Adrenal gland (tissue), 12 donors: ENCODE measurements around the gene BLID. TPM values are rescaled to one million over a fixed set of nuclear protein-coding genes. Genes with fewer than 3 reads are reported as not detected.

ENCODE experiments used
- DNase-seq, 7 donors: peaks; one replicate each; pipeline ENCODE4 v3.0.0-alpha.2; 2019 to 2020
- H3K27ac ChIP-seq, 5 donors: fragments of 200-600 bp; sonication (generic) in 4 of 5; 1 replicate in 3 of 5; 2 replicates in 2 of 5; pipeline versions ENCODE4 v1.5.1 to v1.8.0; 2016 to 2020; ENCODE audit warnings: mild to moderate bottlenecking in 1 of 5
- H3K27me3 ChIP-seq: fragments of 200-600 bp; 2 replicates; pipeline ENCODE4 v1.8.0; 2021
- H3K36me3 ChIP-seq, 2 donors: fragments of 200-600 bp; replicated peaks in 1 of 2; 1 replicate in 1 of 2; 2 replicates in 1 of 2; pipeline versions ENCODE4 v1.5.1 to v1.8.0; 2018 to 2022
- H3K4me1 ChIP-seq, 2 donors: fragments of 200-600 bp; replicated peaks in 1 of 2; 1 replicate in 1 of 2; 2 replicates in 1 of 2; pipeline versions ENCODE4 v1.5.1 to v1.8.0; 2018 to 2021
- H3K4me3 ChIP-seq, 4 donors: fragments of 200-600 bp; sonication (generic) in 3 of 4; one replicate each; pipeline ENCODE4 v1.5.1; 2016 to 2018
- H3K9me3 ChIP-seq, 3 donors: fragments of 200-600 bp; sonication (generic) in 1 of 3; replicated peaks in 1 of 3; 1 replicate in 2 of 3; 2 replicates in 1 of 3; pipeline versions ENCODE4 v1.5.1 to v1.8.0; 2016 to 2021
- POLR2A ChIP-seq, 2 donors: fragments of 450-650 bp; IDR thresholded peaks; one replicate each; pipeline ENCODE4 v1.6.1; 2017; ENCODE audit warnings: antibody characterized with exemption in 2 of 2, mild to moderate bottlenecking in 2 of 2, moderate library complexity in 1 of 2
- WGBS, 4 donors: extraction: QIAGEN DNeasy Blood & Tissue Kit in 2 of 4; methylation state at CpG; one replicate each; pipeline versions ENCODE4 v1.1.5 to v1.1.7; 2013 to 2017; 5-methylcytosine and 5-hydroxymethylcytosine counted together
- intact Hi-C, 2 donors: fragments of 100-400 bp; cut with DNase I; formaldehyde crosslinking; loops; one replicate each; pipeline versions ENCODE4 v1.14.1 to v1.15.0; 2022 to 2023
- polyA plus RNA-seq, 3 donors: library from polyadenylated mRNA; stranded (reverse); fragments of 200-250 nt in 2 of 3; fragments of 350-450 nt in 1 of 3; fragmentation: Illumina TruSeq in 1 of 3; extraction: RNeasy Lipid Tissue Mini Kit (QIAGEN cat#74804) in 1 of 3; gene quantifications; one replicate each; pipeline ENCODE4 v1.2.3, GENCODE V29; 2013 to 2014
- total RNA-seq, 9 donors: library from RNA; depleted of rRNA in 4 of 9; stranded (reverse); fragments of >200 nt in 4 of 9; fragments of 120-200 nt in 1 of 9; fragmentation: NEBNext Ultra II Directional in 1 of 9; extraction: Animal tissue kit (Norgen Biotek cat#: 25700) in 1 of 9; gene quantifications; one replicate each; pipeline versions ENCODE4 v1.1.0 to v1.2.4, GENCODE V29; 2013 to 2023
- TF ChIP-seq, protein P1 (sequence below), 6 experiments: fragments of 450-650 bp in 4 of 6; fragments of 200-600 bp in 2 of 6; sonication (generic) in 1 of 6; IDR thresholded peaks; 1 replicate in 5 of 6; 2 replicates in 1 of 6; pipeline versions ENCODE4 v1.5.1 to v1.8.0; 2016 to 2021; ENCODE audit warnings: antibody characterized with exemption in 6 of 6, mild to moderate bottlenecking in 2 of 6, moderate library complexity in 1 of 6
- donor health status: healthy with polysubstance abuse.
- donor health status: Bipolar disorder and iron deficiency.
- donor health status: DM: yes; HTN: yes; CAD: no.
- donor health status: DM: no; HTN: no; CAD: no.
- donor health status: DM: no; HTN: no; CAD: no.
- donor health status: DM: yes; HTN: yes; CAD: no.

BLID gene
- total and polyA plus RNA-seq, 12 donors: 0.27 to 5.9 (median 0.50) TPM; not detected in 7

DNA sequence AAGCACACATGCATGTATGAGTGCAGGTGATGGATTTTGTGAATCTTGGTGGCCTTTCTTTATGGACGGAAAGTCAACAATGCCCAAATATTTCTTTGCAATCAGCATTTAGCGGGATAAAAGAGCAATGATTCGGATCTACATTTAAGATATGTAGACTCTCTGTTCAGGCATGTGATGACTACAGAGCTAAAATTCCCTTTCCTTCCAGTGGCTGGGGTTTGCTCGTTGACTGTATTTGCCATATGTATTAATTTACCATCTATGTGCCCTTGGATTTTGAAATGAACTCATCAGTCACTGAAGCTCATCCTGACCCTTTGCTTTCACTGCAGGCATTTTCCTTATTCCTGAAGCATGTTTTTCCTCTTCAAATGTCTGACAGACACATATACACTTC, 13.6 kb downstream of the BLID start:
- no peaks in the 10 kb centered on the region for H3K9me3 ChIP-seq
- no peak for DNase-seq
- H3K4me3 ChIP-seq: no peak overlapping the region
- H3K4me1 ChIP-seq: peaks cover 0 to 4% of the 10 kb centered on the region in 2 donors
- TF ChIP-seq, protein P1, sequence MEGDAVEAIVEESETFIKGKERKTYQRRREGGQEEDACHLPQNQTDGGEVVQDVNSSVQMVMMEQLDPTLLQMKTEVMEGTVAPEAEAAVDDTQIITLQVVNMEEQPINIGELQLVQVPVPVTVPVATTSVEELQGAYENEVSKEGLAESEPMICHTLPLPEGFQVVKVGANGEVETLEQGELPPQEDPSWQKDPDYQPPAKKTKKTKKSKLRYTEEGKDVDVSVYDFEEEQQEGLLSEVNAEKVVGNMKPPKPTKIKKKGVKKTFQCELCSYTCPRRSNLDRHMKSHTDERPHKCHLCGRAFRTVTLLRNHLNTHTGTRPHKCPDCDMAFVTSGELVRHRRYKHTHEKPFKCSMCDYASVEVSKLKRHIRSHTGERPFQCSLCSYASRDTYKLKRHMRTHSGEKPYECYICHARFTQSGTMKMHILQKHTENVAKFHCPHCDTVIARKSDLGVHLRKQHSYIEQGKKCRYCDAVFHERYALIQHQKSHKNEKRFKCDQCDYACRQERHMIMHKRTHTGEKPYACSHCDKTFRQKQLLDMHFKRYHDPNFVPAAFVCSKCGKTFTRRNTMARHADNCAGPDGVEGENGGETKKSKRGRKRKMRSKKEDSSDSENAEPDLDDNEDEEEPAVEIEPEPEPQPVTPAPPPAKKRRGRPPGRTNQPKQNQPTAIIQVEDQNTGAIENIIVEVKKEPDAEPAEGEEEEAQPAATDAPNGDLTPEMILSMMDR (IDR thresholded peaks at IDR 0.05): no peak
- no peak for TF ChIP-seq POLR2A (IDR thresholded peaks at IDR 0.05)
- peak overlapping the region in 2 of 5 donors; percentile 74 to 89 for H3K27ac ChIP-seq
- WGBS, 4 donors: 70 to 89% (median 82%) methylated on average over 4 of the region's 4 CpGs
- H3K36me3 ChIP-seq: no peaks in the 10 kb centered on the region
- no peaks in the 10 kb centered on the region for H3K27me3 ChIP-seq
- intact Hi-C loops: loop anchor here (5.0 to 10.0 kb wide), 3 partner anchors 102 to 455 kb away; no protein-coding TSS in a partner anchor

DNA sequence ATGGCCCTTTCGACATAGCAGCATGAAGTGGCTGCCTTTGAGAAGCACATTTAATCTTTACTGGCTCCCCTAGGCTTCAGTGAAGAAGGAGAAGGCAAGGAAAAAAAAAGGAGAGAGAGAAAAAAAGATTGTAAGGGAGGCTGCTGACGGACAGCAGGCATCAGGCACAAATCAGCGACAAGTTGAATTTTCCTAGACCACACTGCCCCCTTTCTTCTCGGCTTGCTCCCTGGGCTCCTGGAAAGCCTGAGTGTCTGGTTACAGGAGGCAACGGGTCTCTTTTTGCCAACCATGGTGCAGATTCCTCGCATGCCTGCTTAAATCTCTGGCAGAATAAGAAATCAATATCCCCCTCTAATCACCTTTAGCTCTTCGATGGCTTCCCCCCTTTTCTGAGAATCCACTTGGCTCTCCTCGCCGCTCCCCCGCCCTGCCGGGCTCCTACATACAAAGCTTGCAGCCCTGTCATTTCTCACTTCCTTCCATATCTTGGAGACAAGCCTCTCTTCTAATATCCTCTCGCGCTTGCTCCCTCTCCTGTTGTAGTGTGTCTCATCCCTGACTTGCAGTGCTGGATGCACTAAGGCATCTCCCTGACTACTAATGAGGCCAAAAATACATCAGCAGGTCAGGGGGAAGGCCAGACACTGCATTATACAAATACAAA, 14.3 kb downstream of the BLID start:
- peak overlapping the region in 2 of 4 donors; percentile 20 to 47 for H3K4me3 ChIP-seq
- peaks cover 0 to 8% of the 10 kb centered on the region in 2 donors for H3K4me1 ChIP-seq
- peak overlapping the region; percentile 7 to 89 (median 72) for H3K27ac ChIP-seq
- intact Hi-C loops: loop anchor here (5.0 to 10.0 kb wide), 3 partner anchors 103 to 454 kb away; no protein-coding TSS in a partner anchor
- 1 to 3% (median 2%) methylated on average over 13 of the region's 13 CpGs for WGBS, 4 donors
- H3K36me3 ChIP-seq: no peaks in the 10 kb centered on the region
- no peaks in the 10 kb centered on the region for H3K9me3 ChIP-seq
- DNase-seq: peak; percentile 53 to 91 (median 69)
- no peaks in the 10 kb centered on the region for H3K27me3 ChIP-seq
- TF ChIP-seq POLR2A (IDR thresholded peaks at IDR 0.05): peak in 1 of 2 donors; percentile 32
- TF ChIP-seq, protein P1 (IDR thresholded peaks at IDR 0.05): peak; percentile 20 to 71 (median 57)

DNA sequence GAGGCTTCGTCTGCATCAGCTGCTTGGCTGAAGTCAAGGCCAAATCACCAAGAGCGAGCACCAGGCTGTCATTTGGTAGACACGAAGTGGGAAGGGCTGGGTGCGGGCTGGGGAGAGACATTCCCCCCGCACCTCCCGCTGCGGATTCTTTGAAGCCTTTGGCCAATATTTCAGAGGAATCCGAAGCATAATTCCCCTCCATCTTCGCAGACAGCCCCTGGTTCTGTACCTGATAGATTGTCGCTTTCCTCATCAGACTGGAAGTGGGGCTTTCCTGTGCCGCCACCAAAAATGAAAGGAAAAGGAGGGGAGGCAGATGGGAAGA, 15.3 kb downstream of the BLID start:
- H3K36me3 ChIP-seq: no peaks in the 10 kb centered on the region
- peak overlapping the region in 2 of 4 donors; percentile 20 to 47 for H3K4me3 ChIP-seq
- H3K27me3 ChIP-seq: no peaks in the 10 kb centered on the region
- H3K9me3 ChIP-seq: no peaks in the 10 kb centered on the region
- intact Hi-C loops: loop anchor here (5.0 to 10.0 kb wide), 3 partner anchors 104 to 453 kb away; no protein-coding TSS in a partner anchor
- TF ChIP-seq, protein P1 (IDR thresholded peaks at IDR 0.05): no peak
- peak in 1 of 2 donors; percentile 73 for TF ChIP-seq POLR2A (IDR thresholded peaks at IDR 0.05)
- peak; percentile 48 to 84 (median 71) for DNase-seq
- H3K27ac ChIP-seq: peak overlapping the region; percentile 7 to 89 (median 72)
- 0 to 5% (median 3%) methylated on average over 11 of the region's 11 CpGs for WGBS, 4 donors
- H3K4me1 ChIP-seq: peaks cover 0 to 8% of the 10 kb centered on the region in 2 donors

DNA sequence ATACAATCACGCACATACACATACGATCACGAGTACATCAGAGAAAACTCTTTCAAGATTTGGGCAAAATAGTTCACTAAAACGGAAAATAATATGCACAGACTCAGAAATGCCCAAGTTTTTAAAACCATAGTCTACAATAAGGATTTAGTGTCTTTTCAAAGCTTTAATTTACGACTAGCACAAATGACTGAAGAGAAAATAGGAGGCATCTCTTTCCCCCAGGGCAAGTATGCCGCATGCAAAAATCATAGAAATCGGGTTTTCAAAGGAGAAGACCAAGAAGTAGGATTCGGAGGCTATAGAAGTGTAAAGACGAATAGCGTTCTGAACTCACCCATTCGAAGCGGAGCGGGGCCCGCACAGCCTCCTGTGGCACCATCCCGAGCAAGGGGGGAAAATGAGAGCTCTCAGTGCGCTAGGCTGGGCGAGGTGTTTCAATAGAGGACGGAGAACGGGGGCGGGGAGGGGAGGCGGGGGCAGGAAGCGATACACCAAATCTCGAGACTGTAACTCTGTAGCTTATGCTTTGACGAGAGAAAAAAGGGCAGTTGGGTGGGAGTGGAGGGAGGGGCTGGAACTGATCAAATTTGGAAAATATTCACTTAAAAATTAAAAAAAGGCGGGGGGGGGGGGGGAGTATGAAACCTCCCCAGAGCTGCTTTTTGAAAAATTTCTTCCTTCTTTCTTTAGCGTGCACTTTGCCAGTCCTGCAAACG, 15.8 kb downstream of the BLID start:
- Histone ChIP-seq H3K4me1 (peaks cover 0 to 8% of the 10 kb centered on the region in 2 donors), H3K36me3 (no peaks in the 10 kb centered on the region), H3K9me3 (no peaks in the 10 kb centered on the region), H3K4me3 (peak overlapping the region in 2 of 4 donors; percentile 20 to 47), H3K27ac (peak overlapping the region; percentile 7 to 89 (median 72)), H3K27me3 (no peaks in the 10 kb centered on the region)
- intact Hi-C loops: loop anchor here (5.0 to 10.0 kb wide), 3 partner anchors 105 to 453 kb away; no protein-coding TSS in a partner anchor
- TF ChIP-seq, protein P1 (IDR thresholded peaks at IDR 0.05): no peak
- peak in 1 of 2 donors; percentile 29 for TF ChIP-seq POLR2A (IDR thresholded peaks at IDR 0.05)
- peak; percentile 44 to 78 (median 57) for DNase-seq
- WGBS, 4 donors: 5 to 7% (median 6%) methylated on average over 26 to 27 of the region's 27 CpGs
